Myocyte (in vitro differentiated cells): ENCODE data around the gene PCP4. TPM values are rescaled to one million over a fixed set of nuclear protein-coding genes. Genes with fewer than 3 reads are reported as not detected.

Experiments
- DNase-seq: peaks from one replicate; pipeline ENCODE4 v3.0.0-alpha.2; 2012; ENCODE audit warnings: low read depth
- total RNA-seq: library from RNA; depleted of rRNA; stranded (reverse); fragments of >200 nt; gene quantifications from 2 replicates; pipeline ENCODE4 v1.2.3, GENCODE V29; 2014

The PCP4 gene
- total RNA-seq, 1 donor from 2014 or later: not detected

GRCh38 chr21:39915881-39916280 lies 48.6 kb downstream of the PCP4 start:
- DNase-seq: no peak

GRCh38 chr21:39918558-39918957 lies 51.3 kb downstream of the PCP4 start:
- no peak for DNase-seq

GRCh38 chr21:39923476-39923875 lies 56.2 kb downstream of the PCP4 start:
- no peak for DNase-seq

- no peak for DNase-seq
Measured at GRCh38 chr21:39924577-39925308, 57.5 kb downstream of the PCP4 start.

GRCh38 chr21:39927304-39927886 lies 60.2 kb downstream of the PCP4 start:
- no peak for DNase-seq

- no peak for DNase-seq
Measured at GRCh38 chr21:39932335-39932734, 65.1 kb downstream of the PCP4 start.

GRCh38 chr21:39934895-39935294 lies 67.7 kb downstream of the PCP4 start:
- DNase-seq: peak; percentile 7

- no peak for DNase-seq
Measured at GRCh38 chr21:39935716-39936115, 68.5 kb downstream of the PCP4 start.

GRCh38 chr21:39938086-39938625 lies 70.9 kb downstream of the PCP4 start:
- no peak for DNase-seq

- no peak for DNase-seq
Measured at GRCh38 chr21:39946199-39946598, 79.0 kb downstream of the PCP4 start.

- no peak for DNase-seq
Measured at GRCh38 chr21:39947031-39947430, 79.8 kb downstream of the PCP4 start.

GRCh38 chr21:39951183-39952101 lies 84.2 kb downstream of the PCP4 start:
- no peak for DNase-seq

GRCh38 chr21:39952265-39952664 lies 85.0 kb downstream of the PCP4 start:
- DNase-seq: no peak

- DNase-seq: no peak
Measured at GRCh38 chr21:39954570-39954969, 87.3 kb downstream of the PCP4 start.

GRCh38 chr21:39955326-39955725 lies 88.1 kb downstream of the PCP4 start:
- DNase-seq: no peak

- DNase-seq: no peak
Measured at GRCh38 chr21:39956586-39956985, 89.3 kb downstream of the PCP4 start.

GRCh38 chr21:39958731-39959130 lies 91.5 kb downstream of the PCP4 start:
- DNase-seq: no peak

- no peak for DNase-seq
Measured at GRCh38 chr21:39961251-39961650, 94.0 kb downstream of the PCP4 start.

GRCh38 chr21:39965026-39965425 lies 97.8 kb downstream of the PCP4 start:
- DNase-seq: no peak

- DNase-seq: no peak
Measured at GRCh38 chr21:39966786-39967185, 99.5 kb downstream of the PCP4 start.

- DNase-seq: no peak
Measured at GRCh38 chr21:39968010-39968409, 100.8 kb downstream of the PCP4 start.
